Measurements from ENCODE around the gene GNL2.

DNA sequence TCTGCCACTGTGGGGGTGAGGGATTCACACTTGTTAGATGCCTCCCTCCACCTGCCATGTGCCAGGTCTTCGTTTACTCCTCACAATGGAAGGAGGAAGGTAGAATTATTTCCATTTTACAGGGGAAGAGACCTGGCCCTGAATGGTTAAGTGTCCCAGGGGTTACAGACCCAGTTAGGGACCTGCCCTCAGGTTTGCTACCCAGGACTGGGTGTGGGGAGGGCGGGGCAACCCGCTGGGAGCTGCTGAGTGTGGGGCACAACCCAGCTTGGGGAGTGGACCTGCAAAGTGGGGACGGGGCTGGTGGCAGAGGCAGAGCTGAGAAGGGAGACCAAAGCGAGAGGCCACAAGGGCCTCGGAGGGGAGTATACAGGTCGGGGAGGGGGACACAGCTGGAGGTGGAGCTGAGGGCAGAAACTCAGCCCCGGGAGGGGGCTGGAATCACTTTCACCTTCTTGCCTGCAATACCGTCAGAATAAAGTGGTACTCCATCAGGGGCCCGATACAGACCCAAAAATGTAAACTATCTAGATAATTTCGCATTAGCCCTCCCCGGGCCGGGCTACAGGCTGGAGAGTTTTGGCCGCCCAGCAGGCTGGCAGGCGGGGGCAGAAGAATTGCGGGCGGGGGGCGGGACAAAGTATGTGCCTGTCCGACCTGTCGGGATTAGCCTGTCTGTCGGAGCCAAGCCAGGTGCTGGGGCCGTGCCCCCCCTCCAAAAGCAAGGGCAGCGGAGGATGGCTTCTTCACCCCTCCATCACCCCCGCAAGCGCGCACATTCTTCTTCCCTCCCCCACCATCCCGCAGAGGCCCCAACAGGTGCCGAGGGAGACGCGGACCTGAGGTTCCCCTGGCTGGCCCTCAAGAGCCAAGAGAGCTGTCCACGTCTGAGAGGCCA, 37.6 kb upstream of the GNL2 start:
- TF ChIP-seq EZH2 (IDR thresholded peaks at IDR 0.05; ENCODE audit: low read length) (no peak), CTCF (optimal IDR thresholded peaks at IDR 0.05 in 1 of 3, IDR thresholded peaks at IDR 0.05 in 1 of 3, conservative IDR thresholded peaks at IDR 0.05 in 1 of 3; ENCODE audit: extremely low read depth in 1 of 3, insufficient read depth in 2 of 3, low read length in 3 of 3) (no peak)
